ELF-1 (cell line): ENCODE measurements around the gene SLC12A7.

Experiments
- DNase-seq: peaks from one replicate; pipeline ENCODE4 v3.0.0-alpha.2; 2016; ENCODE audit warnings: low read depth, low spot score

The SLC12A7 gene

GRCh38 chr5:1078851-1079250, 33.0 kb downstream of the SLC12A7 start:
- no peak for DNase-seq

- DNase-seq, result no peak
Observed at GRCh38 chr5:1078206-1078605, 33.7 kb downstream of the SLC12A7 start.

- DNase-seq, result no peak
Observed at GRCh38 chr5:1077491-1078020, 34.3 kb downstream of the SLC12A7 start.

- DNase-seq, result no peak
Observed at GRCh38 chr5:1077026-1077425, 34.8 kb downstream of the SLC12A7 start.

GRCh38 chr5:1076406-1076805, 35.5 kb downstream of the SLC12A7 start:
- DNase-seq, result no peak

- no peak for DNase-seq
Observed at GRCh38 chr5:1075931-1076330, 35.9 kb downstream of the SLC12A7 start.

GRCh38 chr5:1075555-1075881, 36.3 kb downstream of the SLC12A7 start:
- no peak for DNase-seq

- DNase-seq, result no peak
Observed at GRCh38 chr5:1074816-1075554, 36.9 kb downstream of the SLC12A7 start.

GRCh38 chr5:1074226-1074625, 37.6 kb downstream of the SLC12A7 start:
- DNase-seq, result no peak

GRCh38 chr5:1073239-1074102, 38.4 kb downstream of the SLC12A7 start:
- no peak for DNase-seq

- DNase-seq, result no peak
Observed at GRCh38 chr5:1069720-1070088, 42.2 kb downstream of the SLC12A7 start.

- DNase-seq, result no peak
Observed at GRCh38 chr5:1068895-1069719, 42.8 kb downstream of the SLC12A7 start.

- peak; percentile 9 for DNase-seq
Observed at GRCh38 chr5:1068204-1068894, 43.5 kb downstream of the SLC12A7 start.

GRCh38 chr5:1067141-1068121, 44.4 kb downstream of the SLC12A7 start:
- DNase-seq, result no peak

GRCh38 chr5:1066676-1067075, 45.2 kb downstream of the SLC12A7 start:
- DNase-seq, result no peak

GRCh38 chr5:1065891-1066650, 45.8 kb downstream of the SLC12A7 start:
- DNase-seq, result no peak

GRCh38 chr5:1065143-1065750, 46.6 kb downstream of the SLC12A7 start:
- no peak for DNase-seq

GRCh38 chr5:1064383-1065142, 47.3 kb downstream of the SLC12A7 start:
- DNase-seq, result no peak
